H9 (cell line): ENCODE data around the gene ARHGDIB. TPM values are rescaled to one million over a fixed set of nuclear protein-coding genes. Genes with fewer than 3 reads are reported as not detected.

ENCODE experiments used
- DNase-seq: peaks from one replicate; pipeline ENCODE4 v3.0.0-alpha.2; 2017
- H2AFZ ChIP-seq: one replicate; pipeline ENCODE4 v1.6.1; 2013; ENCODE audit warnings: mild to moderate bottlenecking, low read length, control low read depth, moderate library complexity
- H2AK5ac ChIP-seq: 2 replicates; pipeline ENCODE4 v1.6.1; 2013; ENCODE audit warnings: low read length, control low read depth, mixed read lengths; ENCODE audit not compliant: insufficient read length
- H2BK120ac ChIP-seq: one replicate; pipeline ENCODE4 v1.6.1; 2013; ENCODE audit warnings: low read depth, mild to moderate bottlenecking, low read length, control low read depth, inconsistent platforms; ENCODE audit not compliant: poor library complexity, severe bottlenecking
- H2BK12ac ChIP-seq: 2 replicates; pipeline ENCODE4 v1.6.1; 2013; ENCODE audit warnings: low read length, control low read depth, mixed read lengths, low read depth; ENCODE audit not compliant: insufficient read length
- H2BK15ac ChIP-seq: 2 replicates; pipeline ENCODE4 v1.6.1; 2013; ENCODE audit warnings: low read depth, low read length, control low read depth
- H2BK20ac ChIP-seq: one replicate; pipeline ENCODE4 v1.6.1; 2013; ENCODE audit warnings: low read depth, mild to moderate bottlenecking, low read length, control low read depth, inconsistent platforms; ENCODE audit not compliant: poor library complexity, severe bottlenecking
- H2BK5ac ChIP-seq: 2 replicates; pipeline ENCODE4 v1.6.1; 2013; ENCODE audit warnings: low read length, control low read depth, mixed read lengths; ENCODE audit not compliant: insufficient read length
- H3K14ac ChIP-seq: 2 replicates; pipeline ENCODE4 v1.6.1; 2013; ENCODE audit warnings: low read length, control low read depth; ENCODE audit not compliant: insufficient read depth
- H3K18ac ChIP-seq: 2 replicates; pipeline ENCODE4 v1.6.1; 2013; ENCODE audit warnings: low read depth, mild to moderate bottlenecking, mixed read lengths, low read length, control low read depth; ENCODE audit not compliant: insufficient read length
- H3K23ac ChIP-seq: 2 replicates; pipeline ENCODE4 v1.6.1; 2013; ENCODE audit warnings: low read length, control low read depth, mixed read lengths, low read depth; ENCODE audit not compliant: insufficient read length
- H3K23me2 ChIP-seq: 2 replicates; pipeline ENCODE4 v1.6.1; 2013; ENCODE audit warnings: low read depth, mild to moderate bottlenecking, mixed read lengths, low read length, control low read depth; ENCODE audit not compliant: insufficient read length, poor library complexity, severe bottlenecking
- H3K27ac ChIP-seq: 2 replicates; pipeline ENCODE4 v1.5.1; 2013; ENCODE audit warnings: low read length, control low read depth, mixed read lengths, low read depth; ENCODE audit not compliant: insufficient read length
- H3K27me3 ChIP-seq: 2 replicates; pipeline ENCODE4 v1.6.1; 2013; ENCODE audit warnings: low read length, control low read depth, inconsistent platforms; ENCODE audit not compliant: insufficient read depth
- H3K4ac ChIP-seq: 2 replicates; pipeline ENCODE4 v1.6.1; 2013; ENCODE audit warnings: low read depth, mild to moderate bottlenecking, control low read depth, inconsistent platforms, low read length, moderate library complexity
- H3K4me1 ChIP-seq: 2 replicates; pipeline ENCODE4 v1.6.1; 2013; ENCODE audit warnings: low read length, control low read depth, inconsistent platforms; ENCODE audit not compliant: insufficient read depth
- H3K4me2 ChIP-seq: 2 replicates; pipeline ENCODE4 v1.6.1; 2013; ENCODE audit warnings: low read length, control low read depth, mixed read lengths; ENCODE audit not compliant: insufficient read length, insufficient read depth
- H3K56ac ChIP-seq: 2 replicates; pipeline ENCODE4 v1.6.1; 2013; ENCODE audit warnings: low read depth, mild to moderate bottlenecking, mixed read lengths, low read length, control low read depth; ENCODE audit not compliant: insufficient read length
- H3K79me1 ChIP-seq: 2 replicates; pipeline ENCODE4 v1.6.1; 2013; ENCODE audit warnings: low read depth, mild to moderate bottlenecking, moderate library complexity, low read length, control low read depth, inconsistent platforms; ENCODE audit not compliant: insufficient read depth, poor library complexity, severe bottlenecking
- H3K79me2 ChIP-seq: 2 replicates; pipeline ENCODE4 v1.6.1; 2013; ENCODE audit warnings: low read length, control low read depth, inconsistent platforms; ENCODE audit not compliant: insufficient read depth
- H3K9ac ChIP-seq: 2 replicates; pipeline ENCODE4 v1.6.1; 2013; ENCODE audit warnings: low read length, control low read depth, mixed read lengths; ENCODE audit not compliant: insufficient read length; ENCODE audit errors: extremely low read depth
- H3K9me3 ChIP-seq: one replicate; pipeline ENCODE4 v1.6.1; 2013; ENCODE audit warnings: low read depth, low read length, inconsistent platforms; ENCODE audit not compliant: control insufficient read depth
- H3T11ph ChIP-seq: one replicate; pipeline ENCODE4 v1.6.1; 2013; ENCODE audit warnings: mild to moderate bottlenecking, low read length, control low read depth, inconsistent platforms
- H4K20me1 ChIP-seq: one replicate; pipeline ENCODE4 v1.6.1; 2013; ENCODE audit not compliant: control insufficient read depth, insufficient read length, insufficient read depth
- H4K5ac ChIP-seq: 2 replicates; pipeline ENCODE4 v1.6.1; 2013; ENCODE audit warnings: low read depth, mild to moderate bottlenecking, mixed read lengths, low read length, control low read depth; ENCODE audit not compliant: insufficient read length
- H4K8ac ChIP-seq: replicated peaks from 2 replicates; pipeline ENCODE4 v1.6.1; 2013; ENCODE audit warnings: low read length, control low read depth, mixed read lengths, low read depth; ENCODE audit not compliant: insufficient read length
- H4K91ac ChIP-seq: 2 replicates; pipeline ENCODE4 v1.6.1; 2013; ENCODE audit warnings: low read depth, mild to moderate bottlenecking, moderate library complexity, mixed read lengths, low read length, control low read depth; ENCODE audit not compliant: insufficient read length
- H3K27ac Mint-ChIP-seq, 3 experiments: 2 replicates in 2 of 3; 3 replicates in 1 of 3; pipeline ENCODE4 v1.8.0; 2020 to 2021; ENCODE audit warnings: mixed read lengths in 3 of 3, mild to moderate bottlenecking in 1 of 3, moderate library complexity in 1 of 3
- H3K27me3 Mint-ChIP-seq: 2 replicates; pipeline ENCODE4 v1.8.0; 2021; ENCODE audit warnings: low read depth, mild to moderate bottlenecking, moderate library complexity, mixed read lengths
- H3K36me3 Mint-ChIP-seq, 3 experiments: 2 replicates in 2 of 3; 3 replicates in 1 of 3; pipeline ENCODE4 v1.8.0; 2020 to 2021; ENCODE audit warnings: low read depth in 3 of 3, mixed read lengths in 3 of 3; ENCODE audit not compliant: insufficient read depth in 1 of 3
- H3K4me1 Mint-ChIP-seq, 2 experiments: 2 replicates each; pipeline ENCODE4 v1.8.0; 2020; ENCODE audit warnings: mixed read lengths in 2 of 2
- H3K4me3 Mint-ChIP-seq, 2 experiments: 2 replicates in 1 of 2; 3 replicates in 1 of 2; pipeline ENCODE4 v1.8.0; 2020 to 2021; ENCODE audit warnings: mild to moderate bottlenecking in 2 of 2, mixed read lengths in 2 of 2, moderate library complexity in 1 of 2
- H3K9me3 Mint-ChIP-seq, 2 experiments: 2 replicates in 1 of 2; 3 replicates in 1 of 2; pipeline ENCODE4 v1.8.0; 2020; ENCODE audit warnings: mild to moderate bottlenecking in 2 of 2, mixed read lengths in 2 of 2, moderate library complexity in 1 of 2
- CTCF ChIP-seq: fragments of 200-600 bp; sonication (generic); conservative IDR thresholded peaks from 3 replicates; pipeline ENCODE4 v1.8.0; 2021; ENCODE audit warnings: antibody characterized with exemption, mild to moderate bottlenecking
- total RNA-seq: library from RNA; stranded (reverse); gene quantifications from 2 replicates; pipeline ENCODE4 v1.2.1, GENCODE V29; 2021

The ARHGDIB gene
- total RNA-seq, 1 experiment from 2014 or later: 0.44 TPM

- Mint-ChIP-seq H3K4me1 (no peaks in the 10 kb centered on the region), H3K27ac (no peak overlapping the region), H3K36me3 (no peaks in the 10 kb centered on the region), H3K9me3 (no peaks in the 10 kb centered on the region), H3K4me3 (no peak overlapping the region), H3K27me3 (no peaks in the 10 kb centered on the region)
- Histone ChIP-seq H4K91ac (no peak overlapping the region), H3K4me1 (no peaks in the 10 kb centered on the region), H3K9ac (no peak overlapping the region), H3K27me3 (no peaks in the 10 kb centered on the region), H3K4ac (no peak overlapping the region), H2BK5ac (no peak overlapping the region), H2AK5ac (no peak overlapping the region), H3K9me3 (no peaks in the 10 kb centered on the region), H3K23ac (no peak overlapping the region), H3K79me2 (no peaks in the 10 kb centered on the region), H2BK20ac (no peak overlapping the region), H2BK120ac (no peak overlapping the region), H3K79me1 (no peaks in the 10 kb centered on the region), H4K20me1 (no peaks in the 10 kb centered on the region), H3K56ac (no peak overlapping the region), H4K8ac (no peak overlapping the region), H2BK12ac (no peak overlapping the region), H3K23me2 (no peaks in the 10 kb centered on the region), H3T11ph (no peak overlapping the region), H3K4me2 (no peak overlapping the region), H2BK15ac (no peak overlapping the region), H2AFZ (no peak overlapping the region), H4K5ac (no peak overlapping the region), H3K14ac (no peak overlapping the region), H3K27ac (no peak overlapping the region), H3K18ac (no peak overlapping the region)
- no peak for DNase-seq
- TF ChIP-seq CTCF: no peak
Observed at GRCh38 chr12:14979468-14979867, 18.1 kb upstream of the ARHGDIB start.
